HG03442 (cell line): ENCODE results near the gene TAS2R60.
"Not testable (repeated sequence)": the region's sequence is repeated elsewhere in the genome, so short reads cannot be mapped to it uniquely, and the experiment has no call there.

Source experiments
- ATAC-seq: cut with Tn5 transposase; IDR thresholded peaks from one replicate; pipeline ENCODE4 v1.9.1; 2021; ENCODE audit warnings: mild to moderate bottlenecking, moderate library complexity; ENCODE audit not compliant: unreplicated experiment

The TAS2R60 gene, protein sequence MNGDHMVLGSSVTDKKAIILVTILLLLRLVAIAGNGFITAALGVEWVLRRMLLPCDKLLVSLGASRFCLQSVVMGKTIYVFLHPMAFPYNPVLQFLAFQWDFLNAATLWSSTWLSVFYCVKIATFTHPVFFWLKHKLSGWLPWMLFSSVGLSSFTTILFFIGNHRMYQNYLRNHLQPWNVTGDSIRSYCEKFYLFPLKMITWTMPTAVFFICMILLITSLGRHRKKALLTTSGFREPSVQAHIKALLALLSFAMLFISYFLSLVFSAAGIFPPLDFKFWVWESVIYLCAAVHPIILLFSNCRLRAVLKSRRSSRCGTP

DNA sequence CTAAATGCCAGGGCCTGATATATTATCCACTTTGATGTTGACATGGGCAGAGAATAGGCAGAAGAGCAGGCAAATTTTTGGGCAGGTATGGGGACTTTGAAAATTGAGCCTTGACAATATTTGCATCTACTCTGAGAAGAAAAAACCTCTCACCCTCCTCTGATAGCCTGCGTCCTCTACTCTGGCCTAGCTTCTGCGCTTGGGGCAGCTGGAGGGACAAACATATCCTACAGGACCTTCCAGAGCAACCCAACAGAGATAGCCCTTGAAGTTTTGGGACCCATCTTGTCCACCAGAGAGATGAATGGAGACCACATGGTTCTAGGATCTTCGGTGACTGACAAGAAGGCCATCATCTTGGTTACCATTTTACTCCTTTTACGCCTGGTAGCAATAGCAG, at the start of gene TAS2R60:
TAS2R60 (plus strand) TSS at position 301 of the 400 bp plus-strand sequence; CDS start at position 301, 0 bp downstream.
- ATAC-seq = no peak

DNA sequence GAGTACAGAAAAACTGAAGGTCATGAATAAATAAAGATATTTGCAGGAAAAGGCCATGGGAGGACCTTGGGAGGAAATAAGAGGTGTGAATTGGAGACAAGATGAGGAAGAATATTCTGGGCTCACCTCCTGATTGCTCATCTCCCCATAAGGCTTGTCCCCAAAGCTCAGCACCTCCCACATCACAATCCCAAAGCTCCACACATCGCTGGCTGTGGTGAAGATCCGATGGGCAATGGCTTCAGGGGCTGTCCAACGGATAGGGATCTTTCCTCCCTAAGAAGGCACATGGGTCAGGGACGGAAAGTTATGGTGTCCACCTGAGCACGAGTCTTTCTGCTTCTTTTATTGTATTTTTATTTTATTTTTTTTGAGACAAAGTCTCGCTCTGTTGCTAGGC, 49.2 kb upstream of the TAS2R60 start:
- ATAC-seq = no peak

DNA sequence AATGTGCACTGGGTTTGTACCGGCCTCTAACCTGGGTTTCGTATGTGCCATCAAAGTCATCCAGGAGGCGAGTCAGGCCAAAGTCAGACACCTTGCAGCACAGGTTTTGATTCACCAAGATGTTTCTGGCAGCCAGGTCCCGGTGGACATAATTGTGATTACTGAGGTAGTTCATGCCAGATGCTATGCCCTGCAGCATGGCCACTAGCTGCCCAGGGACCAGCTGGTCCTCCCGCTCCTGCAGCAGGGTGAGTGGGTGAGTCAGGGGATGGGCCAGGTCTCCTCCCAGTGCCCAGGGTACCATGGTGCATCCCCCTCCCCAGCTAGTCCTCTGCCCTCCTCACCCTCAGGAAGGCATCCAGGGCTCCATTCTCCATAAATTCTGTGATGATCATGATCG, 48.5 kb upstream of the TAS2R60 start:
- no peak for ATAC-seq

DNA sequence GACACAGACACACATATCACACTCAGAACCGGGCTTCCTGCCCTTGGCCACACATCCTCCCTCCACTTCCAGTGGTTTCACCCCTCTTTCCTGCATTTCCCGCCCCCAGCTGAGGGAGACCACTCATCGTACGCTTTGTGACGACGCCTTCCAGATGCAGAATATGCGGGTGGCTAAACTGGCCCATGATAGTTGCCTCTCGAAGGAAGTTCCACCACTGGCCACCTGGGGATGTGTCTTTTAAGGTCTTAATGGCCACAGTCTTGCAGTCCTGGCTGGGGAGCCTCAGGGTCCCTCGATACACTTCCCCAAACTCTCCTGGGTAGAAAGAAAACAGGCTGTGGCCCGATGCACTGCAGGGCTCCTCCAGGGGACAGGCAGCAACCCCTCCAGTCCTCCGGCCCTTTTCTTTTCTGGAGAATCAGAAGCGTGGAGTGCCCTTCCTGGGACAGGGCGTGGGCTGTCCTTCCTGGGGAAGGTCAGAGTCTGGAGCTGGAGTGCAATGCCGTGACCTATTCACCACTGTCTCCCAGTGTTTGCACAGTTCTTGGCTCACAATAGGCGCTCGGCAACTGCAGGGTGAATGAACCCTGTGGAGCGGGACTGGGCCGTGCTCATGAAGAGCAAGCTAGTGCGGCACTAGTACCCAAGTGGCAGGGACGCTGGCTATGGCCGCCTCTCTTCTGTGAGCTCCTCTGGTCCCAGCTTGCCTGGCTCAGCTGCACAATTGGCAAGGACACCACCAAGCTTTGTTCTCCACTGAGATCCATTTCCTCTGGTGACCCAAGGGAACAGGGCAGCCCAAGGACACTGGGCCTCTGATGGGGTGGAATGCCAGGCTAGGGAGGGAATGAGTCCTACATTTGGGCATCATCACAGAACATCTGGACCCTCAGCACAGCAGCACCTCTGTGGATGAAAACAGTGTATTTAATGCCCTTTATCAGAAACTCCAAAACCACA, 47.8 kb upstream of the TAS2R60 start:
- ATAC-seq = no peak

DNA sequence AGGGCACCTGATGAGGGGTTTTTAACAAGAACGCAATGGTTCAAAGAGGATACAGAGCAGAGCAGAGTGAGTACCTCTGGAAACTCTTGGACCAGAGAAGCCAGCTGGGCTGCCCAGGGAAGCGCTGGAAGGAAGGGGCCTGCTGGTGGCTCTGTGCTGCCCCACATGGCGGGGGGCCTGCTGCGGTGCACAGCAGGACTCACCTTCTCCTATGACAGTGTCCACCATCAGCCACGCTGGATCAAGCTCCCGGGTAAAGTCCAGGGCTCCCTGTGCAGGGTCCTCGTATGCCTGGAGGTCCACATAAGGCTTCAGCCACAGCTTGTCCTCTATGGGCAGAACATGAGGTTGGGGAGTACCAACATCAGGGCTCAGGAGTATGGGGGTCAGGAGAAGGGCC, 47.1 kb upstream of the TAS2R60 start:
- ATAC-seq = no peak

DNA sequence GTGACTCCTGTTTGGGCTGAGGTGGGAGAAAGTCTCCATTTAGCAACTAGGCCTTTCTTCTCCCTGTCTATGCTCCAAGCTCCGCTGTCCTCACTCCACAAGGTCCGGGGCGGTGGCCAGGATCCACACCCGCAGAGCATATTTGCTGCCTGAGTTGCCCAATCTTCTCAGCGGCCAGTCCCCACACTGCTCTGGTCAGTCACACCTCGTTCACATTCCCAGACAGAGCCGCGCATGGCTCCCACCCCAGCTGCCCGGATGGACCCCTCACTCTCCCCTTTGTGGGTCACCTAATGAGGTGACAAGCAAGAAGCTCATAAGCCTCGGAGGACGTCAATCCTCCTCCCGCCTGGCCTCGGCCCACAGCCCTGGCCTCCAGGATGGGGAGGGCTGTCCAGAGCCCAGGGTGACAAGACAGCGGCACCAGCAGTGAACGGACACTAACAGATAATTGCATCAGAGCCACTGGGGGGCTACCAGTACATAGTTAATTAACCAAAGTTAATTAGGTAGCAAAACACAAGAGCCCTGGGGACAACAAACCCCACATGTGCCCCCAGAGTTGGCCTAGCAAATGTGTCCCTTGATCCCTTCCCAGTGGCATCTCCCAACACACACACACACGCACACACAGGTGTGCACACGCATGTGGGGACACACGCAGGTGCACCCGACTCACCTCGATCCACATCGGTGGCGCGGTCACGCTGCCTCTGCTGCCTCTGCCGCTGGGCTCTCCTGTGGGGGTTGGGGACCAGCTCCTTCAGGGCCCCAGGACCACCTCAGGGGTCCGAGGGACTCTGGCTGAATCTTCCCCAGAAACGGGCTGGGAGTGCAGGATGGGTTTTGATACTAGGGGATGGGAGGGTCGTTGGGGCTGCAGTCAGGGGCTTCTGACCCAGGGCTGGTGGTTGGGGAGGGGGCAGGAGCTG, 46.4 kb upstream of the TAS2R60 start:
- ATAC-seq = no peak

DNA sequence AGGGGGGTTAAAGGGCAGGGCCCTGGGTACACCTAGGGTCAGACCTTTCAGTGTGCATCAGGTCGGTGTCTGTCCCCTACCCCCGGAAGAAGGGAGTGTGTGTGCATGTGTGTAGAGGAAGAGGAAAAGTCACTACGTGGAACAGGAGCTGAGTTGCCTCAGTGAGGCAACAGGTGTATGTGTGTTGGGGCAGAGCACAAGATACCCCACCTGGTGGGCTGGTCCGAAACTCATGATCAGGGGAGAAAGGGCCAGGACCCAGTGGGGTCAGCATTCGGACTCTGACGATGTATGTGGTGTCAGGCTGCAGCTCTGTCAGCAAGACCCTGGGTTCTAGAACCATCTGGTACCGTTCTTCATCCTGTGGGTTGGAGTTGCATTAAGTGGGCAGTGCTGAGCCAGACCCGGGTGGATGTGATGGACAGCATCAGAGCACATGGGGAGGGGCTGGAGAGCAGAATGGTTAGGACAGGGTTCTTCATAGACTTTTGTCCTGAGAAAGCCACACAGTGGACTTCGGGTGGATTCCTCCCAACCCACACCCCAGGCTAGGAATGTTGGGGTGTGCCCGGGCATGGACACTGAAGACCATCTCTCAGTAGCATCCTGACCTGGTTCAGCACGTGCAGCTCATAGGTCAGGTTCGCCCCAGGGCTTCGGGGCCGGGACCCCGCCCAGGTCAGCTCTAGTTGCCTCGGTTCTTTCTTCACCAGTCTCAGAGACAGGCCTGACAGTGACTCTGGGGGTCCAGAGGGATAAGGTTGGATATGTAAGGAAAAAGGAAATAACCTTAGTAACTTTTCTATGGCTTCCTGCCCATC, 45.3 kb upstream of the TAS2R60 start:
- no peak for ATAC-seq

DNA sequence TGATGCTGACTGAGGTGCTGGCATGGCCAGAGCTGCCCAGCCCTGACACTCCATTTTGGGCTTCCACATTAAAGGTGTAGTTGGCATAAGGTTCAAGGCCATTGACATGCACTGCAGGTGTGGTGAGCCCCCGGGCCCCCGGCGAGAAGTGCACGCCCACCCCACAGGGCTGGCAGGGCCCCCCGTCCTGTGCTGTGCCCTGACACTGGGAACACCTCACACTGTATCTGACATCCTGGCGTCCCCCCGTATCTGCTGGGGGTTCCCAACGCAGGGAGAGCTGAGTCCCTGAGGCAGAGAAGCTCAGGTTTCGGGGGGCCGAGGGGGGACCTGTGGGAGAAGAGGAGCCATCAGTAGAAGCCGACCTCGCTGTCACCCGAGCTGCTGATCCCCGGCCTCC, 44.6 kb upstream of the TAS2R60 start:
- ATAC-seq = no peak

DNA sequence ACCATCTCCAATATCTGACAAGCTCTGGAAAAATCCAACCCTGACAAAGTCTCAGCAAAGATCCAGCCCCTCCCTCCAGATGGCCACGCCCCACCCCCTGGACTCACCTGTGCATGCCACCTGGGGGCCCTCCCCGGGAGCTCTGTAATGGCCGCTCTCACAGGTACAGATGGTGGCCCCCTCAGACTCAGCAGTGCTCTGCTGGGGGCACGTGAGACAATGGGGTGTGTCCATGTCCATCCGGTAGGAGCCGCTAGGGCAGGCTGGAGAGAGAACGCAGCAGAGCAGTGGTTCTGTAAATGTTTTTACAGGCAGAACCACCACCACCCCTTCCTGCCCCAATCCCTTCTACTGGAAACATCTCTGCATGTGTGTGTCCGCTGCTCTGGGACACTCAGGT, 44.1 kb upstream of the TAS2R60 start:
- ATAC-seq = no peak

DNA sequence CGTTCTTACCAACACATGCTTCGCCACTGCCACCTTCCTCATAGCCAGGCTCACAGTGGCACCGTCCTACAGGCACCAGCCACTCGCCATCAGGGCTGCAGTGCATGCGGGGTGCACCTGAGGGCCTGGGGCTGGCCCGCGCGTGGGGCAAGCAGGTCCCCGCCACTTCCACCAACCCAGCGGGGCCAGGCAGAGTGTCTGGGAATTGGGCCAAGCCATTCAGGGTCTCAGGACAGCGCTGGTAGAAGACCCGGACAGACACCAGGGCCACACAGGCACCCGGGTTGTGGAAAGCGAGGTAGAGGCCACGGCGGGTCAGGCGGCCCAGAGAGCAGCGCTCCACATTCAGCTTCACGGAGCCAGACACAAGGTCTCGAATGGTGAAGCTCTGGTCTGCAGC, 43.6 kb upstream of the TAS2R60 start:
- ATAC-seq = no peak

DNA sequence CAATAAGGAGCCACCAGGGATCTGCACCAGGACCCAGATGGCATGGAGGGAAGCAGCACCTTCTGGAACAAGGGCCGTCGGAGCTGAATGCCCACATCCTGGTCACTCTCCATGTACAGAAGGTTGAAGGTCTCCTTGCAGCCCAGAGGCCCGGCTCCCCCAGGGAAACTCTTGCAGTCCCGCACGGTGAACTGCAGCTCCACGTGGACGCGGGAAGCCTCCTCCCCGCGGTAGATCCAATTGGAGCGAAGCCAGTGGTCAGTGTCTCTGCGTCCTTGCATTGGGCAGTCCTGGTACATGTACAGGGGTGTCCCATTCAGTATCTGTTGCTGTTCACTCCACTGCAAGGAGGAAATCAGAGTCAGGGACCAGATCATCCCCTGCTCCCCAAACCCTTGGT, 42.0 kb upstream of the TAS2R60 start:
- ATAC-seq = no peak

DNA sequence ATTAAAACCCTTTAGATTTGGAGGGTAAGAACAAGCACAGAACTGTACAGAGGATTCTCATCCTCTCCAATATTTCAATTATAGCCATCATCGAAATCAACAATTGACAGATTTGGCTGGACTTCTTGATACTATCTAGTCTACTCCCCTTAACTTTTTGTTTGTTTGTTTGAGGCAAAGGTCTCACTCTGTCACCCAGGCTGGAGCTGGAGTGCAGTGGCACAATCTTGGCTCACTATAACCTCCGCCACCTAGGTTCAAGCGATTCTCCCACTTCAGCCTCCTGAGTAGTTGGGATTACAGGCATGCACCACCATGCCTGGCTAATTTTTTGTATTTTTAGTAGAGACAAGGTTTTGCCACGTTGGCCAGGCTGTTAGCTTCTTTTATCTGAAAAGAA, 41.0 kb upstream of the TAS2R60 start:
- not testable (repeated sequence) for ATAC-seq

DNA sequence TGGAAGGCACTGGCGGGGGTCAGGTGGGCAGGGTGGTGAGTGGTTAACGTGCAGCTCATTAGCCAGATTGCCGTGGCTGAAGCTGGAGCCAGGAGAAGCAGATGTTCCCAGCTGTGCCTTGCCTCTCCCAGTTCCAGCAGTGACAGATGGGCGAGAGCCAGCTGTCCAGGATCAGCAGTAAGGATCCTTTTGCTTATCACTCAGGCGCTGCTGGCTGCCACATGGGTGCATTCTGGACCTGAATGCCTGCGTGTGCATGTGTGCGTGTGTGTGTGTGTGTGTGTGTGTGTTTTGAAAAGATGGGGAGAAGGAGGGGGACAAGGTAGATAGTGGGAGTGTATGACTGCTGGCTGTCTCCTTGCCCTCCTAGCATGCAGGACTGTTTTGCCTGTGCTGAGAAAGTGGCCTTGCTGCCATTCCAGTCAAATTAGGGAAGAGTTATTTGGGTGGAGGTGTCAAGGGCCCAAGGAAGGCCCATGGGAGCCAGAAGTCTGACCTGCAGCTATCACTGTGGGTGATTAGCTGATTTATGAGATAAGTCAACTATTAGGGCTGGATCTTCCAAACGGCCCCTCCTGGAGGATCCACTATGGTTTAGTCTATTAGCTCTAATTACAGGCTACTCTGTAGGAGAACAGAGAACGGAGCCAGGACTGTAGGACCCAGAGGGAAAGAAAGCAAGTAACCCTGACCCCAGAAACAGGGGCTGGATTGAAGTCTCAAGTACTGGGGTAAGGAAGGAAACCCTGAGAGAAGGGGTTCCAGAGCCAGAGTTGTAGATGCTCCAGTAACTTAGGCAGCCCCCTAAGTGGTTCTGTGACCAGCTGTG, 37.9 kb upstream of the TAS2R60 start:
- no peak for ATAC-seq

DNA sequence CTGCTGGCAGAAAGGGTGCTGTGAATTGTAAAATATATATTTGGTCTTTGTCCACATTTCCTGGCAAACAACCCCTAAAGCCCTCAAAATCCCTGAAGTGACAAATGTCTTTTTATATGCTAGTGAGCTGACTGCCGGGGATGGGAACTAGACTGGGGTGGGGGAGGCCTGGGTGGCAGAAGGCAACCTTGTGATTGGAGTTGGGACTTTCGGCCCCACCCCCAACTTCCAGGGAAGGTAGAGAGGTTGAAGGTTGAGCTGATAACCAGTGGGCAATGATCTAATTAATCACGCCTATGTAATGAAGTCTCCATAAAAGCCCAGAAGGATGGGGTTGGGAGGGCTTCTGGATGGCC, 37.3 kb upstream of the TAS2R60 start:
- ATAC-seq = no peak

DNA sequence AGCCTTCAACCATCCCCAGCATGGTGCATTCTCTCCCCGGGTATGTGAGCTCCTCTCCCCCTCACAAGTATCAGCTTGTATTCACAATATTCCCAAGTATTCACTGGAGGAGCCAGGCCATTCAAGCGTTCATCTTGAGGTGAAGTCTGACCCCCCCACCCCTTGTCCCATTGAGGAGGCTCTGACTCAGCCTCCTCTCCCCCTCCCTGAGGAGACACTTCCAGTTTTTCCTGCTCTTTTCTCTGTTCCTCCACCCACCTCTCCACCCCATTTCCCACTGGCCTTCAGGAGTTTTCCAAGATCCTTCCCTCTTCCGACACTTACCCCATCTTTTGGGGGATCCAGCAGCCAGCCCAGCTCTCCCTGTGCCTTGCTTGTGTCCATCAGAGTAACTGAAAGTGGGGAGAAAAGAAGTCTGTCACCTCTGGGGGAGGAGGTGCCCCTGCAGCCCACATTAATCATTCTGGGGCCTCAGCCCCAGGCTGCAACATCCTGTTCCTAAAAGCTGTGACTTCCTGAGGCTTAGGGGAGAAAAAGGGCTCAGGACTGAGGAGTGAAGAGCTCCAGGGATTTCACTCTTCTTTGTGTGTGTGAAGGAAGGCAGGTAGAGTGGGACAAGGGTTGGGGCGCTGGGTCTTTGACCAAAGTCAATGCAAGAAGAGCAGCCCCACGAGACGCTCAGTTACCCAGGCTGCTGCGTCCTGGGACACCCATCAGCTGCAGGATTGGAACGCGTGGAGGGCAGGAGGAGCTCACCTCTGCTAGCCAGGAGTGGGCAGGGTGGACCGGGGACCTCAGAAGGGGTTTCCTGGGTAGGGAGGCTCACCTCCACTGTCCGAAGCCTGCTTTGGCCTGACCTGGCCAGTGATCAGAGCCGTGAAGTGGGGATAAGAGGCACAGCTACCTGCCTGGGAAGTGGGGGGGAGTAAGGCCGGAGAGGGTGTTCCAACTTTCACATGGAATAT, 35.7 kb upstream of the TAS2R60 start:
- ATAC-seq = no peak

DNA sequence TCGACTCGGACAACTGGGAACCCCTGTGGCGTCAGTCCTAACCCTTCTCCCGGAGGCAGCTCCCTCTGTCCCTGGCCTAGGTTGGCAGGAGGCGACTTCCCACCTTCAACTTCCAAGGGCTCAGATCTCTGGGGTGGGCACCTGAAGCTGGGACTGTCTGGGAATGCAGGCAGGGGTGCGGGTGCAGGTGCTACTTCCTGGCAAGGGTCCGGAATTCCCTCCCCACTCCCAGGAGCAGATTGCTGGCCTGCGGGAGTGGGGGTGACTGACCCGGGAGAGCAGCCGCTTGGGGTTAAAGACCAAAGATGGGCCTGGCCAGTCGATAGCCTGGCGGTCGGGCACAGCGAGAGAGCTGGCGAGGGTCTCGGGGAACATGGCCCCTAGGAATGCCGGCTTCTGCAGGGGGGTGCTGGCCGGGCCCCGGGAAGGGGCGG, 35.0 kb upstream of the TAS2R60 start:
- ATAC-seq = no peak

DNA sequence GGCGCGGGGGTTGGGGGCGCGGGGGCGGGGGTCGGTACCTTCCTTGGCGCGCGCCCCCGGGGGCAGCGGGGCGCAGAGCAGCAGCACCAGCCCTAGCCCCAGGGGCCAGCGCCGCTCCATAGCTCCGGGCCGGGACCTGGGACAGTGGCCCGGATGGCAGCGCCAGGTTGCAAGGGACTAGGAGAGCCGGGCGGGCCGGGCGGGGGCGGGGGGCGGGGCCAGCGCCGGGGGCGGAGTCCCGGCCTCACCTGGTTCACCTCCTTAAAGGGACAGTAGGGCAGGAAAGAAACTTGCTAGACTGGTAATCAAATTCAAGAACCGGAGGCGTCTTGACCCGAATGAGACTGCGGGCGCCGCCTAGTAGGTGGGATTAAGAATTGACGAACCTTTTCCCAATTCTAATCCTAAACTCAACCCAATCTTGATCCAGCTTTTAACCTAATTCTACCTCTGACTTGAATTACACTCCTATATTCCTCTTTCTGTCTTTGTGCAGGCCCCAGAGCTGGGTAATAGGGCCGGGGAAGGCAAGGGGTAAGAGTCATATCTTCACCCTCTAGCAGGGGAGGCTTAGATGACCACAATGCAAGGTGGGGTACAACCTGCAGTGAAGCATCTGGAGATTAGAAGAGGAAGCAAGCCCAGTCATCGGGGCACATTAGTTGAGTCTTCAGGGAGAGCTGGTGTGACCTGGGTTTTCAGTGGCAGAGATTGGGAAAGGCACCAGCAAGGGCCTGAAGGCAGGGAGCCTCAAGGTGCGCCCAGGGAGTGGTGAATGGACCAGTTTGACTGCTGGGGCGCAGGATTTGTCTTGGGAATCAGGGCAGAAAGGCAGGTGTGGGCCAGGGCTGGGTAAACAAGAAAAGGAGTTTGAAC, 34.3 kb upstream of the TAS2R60 start, which contains the start of gene EPHA1:
EPHA1 (minus strand) TSS at position 171 of the 876 bp plus-strand sequence; CDS start at position 120, 51 bp downstream.
- ATAC-seq = no peak
